Stimulated activated CD4-positive, alpha-beta T cell treated with anti-CD3 and anti-CD28 coated beads, Interleukin-12 subunit alpha, Interleukin-12 subunit beta, amount 100 ng/mL, for 48 hours (primary cell): ENCODE measurements around the gene MIEF1.
"Not testable (repeated sequence)": the region's sequence is repeated elsewhere in the genome, so short reads cannot be mapped to it uniquely, and the experiment has no call there.

Source experiments
- DNase-seq, 3 donors: peaks; one replicate each; pipeline ENCODE4 v3.0.0-alpha.2; 2020; ENCODE audit warnings: low read depth in 2 of 3, low spot score in 1 of 3

Gene MIEF1

GRCh38 chr22:39512026-39512425, 9.9 kb downstream of the MIEF1 start:
- no peak for DNase-seq

- no peak for DNase-seq
Measured at GRCh38 chr22:39513791-39514190, 11.7 kb downstream of the MIEF1 start.

- peak in 1 of 3 donors; percentile 49 for DNase-seq
Measured at GRCh38 chr22:39514373-39514973, 12.4 kb downstream of the MIEF1 start.

- DNase-seq: no peak
Measured at GRCh38 chr22:39515266-39516050, 13.4 kb downstream of the MIEF1 start.

GRCh38 chr22:39517470-39517869, 15.4 kb downstream of the MIEF1 start:
- no peak for DNase-seq

- no peak for DNase-seq
Measured at GRCh38 chr22:39518144-39518786, 16.2 kb downstream of the MIEF1 start.

DNA sequence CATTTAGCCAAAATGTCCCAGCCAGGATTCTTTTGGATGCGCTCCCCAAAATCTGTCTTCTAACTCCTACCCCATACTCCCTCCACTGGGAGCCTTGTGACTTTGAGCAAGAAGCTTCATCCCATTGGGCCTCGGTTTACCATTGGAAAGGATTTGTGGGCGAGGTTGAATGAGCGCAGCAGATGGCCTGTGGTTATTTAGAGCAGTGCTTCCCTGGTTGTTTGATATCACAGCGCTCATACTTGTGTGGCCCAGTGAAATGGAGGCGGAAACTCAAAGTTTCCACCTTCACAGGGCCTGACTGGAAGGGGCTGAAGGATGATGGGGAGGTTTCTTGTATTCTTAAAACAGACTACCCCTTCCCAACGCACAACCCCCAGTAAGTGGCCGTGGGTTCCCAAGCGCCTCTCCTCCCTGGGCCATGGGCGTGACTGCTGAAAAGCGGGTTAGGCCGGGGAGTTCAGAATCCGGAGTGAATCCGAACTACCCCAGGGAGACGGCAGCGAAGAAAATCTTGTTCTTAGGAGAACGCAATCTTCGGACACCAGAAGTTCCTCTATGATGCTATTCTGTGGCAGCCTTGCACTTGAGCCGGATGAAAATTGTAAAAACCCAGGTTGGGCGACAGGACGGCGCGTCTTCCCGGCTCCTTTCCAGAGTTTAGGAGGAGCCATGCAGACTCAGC, 17.0 kb downstream of the MIEF1 start:
- no peak for DNase-seq

DNA sequence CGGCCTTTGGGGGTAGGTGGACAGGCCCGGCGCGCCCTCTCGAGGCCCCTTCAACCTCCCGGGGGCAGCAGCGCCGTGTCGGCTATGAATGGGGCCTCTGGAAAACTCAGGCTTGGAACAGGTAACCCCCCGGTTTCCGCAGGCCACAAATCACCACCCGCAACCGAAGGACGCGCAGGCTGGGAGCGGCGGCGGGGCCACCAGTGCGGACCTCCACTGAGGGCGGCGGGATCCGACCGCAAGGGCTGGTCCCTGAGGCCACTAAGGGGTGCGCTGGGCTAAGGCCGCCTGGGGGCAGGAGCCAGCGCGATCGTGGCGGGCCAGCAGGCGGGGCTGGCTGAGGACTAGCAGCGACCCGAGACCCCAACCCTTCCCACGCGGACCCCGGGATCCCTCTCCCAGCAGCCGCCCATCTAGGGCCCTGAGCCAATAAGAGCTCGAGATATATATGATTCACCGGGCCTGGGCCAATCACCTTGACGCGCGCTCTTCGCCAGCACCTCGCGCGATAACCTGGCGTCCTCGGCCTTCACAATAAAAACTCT, 17.7 kb downstream of the MIEF1 start:
- peak in 2 of 3 donors; percentile 93 to 95 for DNase-seq

DNA sequence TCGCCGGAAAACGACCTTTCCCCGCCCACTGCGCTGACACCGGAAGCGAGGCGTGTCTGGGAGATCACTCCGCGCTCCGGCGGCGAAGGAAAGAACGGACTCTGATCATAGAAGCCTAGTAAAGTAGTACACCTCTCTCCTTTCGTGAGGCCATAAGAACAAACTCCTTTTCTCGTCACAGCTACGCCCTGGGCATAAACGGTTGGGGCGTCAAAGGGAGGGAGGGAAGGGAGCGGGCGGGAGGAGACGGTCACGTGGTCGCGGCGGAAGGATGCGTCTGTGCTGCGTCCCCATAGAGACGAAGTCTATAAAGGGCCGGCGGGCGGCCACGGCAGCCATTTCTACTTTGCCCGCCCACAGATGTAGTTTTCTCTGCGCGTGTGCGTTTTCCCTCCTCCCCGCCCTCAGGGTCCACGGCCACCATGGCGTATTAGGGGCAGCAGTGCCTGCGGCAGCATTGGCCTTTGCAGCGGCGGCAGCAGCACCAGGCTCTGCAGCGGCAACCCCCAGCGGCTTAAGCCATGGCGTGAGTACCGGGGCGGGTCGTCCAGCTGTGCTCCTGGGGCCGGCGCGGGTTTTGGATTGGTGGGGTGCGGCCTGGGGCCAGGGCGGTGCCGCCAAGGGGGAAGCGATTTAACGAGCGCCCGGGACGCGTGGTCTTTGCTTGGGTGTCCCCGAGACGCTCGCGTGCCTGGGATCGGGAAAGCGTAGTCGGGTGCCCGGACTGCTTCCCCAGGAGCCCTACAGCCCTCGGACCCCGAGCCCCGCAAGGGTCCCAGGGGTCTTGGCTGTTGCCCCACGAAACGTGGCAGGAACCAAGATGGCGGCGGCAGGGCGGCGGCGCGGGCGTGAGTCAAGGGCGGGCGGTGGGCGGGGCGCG, 18.4 kb downstream of the MIEF1 start, which contains the start of gene ATF4:
Gene ATF4 (plus strand): TSS at position 337 of the 880 bp plus-strand sequence. CDS start 884 bp downstream, outside the sequence.
- DNase-seq: peak; percentile 52 to 96 (median 84)

DNA sequence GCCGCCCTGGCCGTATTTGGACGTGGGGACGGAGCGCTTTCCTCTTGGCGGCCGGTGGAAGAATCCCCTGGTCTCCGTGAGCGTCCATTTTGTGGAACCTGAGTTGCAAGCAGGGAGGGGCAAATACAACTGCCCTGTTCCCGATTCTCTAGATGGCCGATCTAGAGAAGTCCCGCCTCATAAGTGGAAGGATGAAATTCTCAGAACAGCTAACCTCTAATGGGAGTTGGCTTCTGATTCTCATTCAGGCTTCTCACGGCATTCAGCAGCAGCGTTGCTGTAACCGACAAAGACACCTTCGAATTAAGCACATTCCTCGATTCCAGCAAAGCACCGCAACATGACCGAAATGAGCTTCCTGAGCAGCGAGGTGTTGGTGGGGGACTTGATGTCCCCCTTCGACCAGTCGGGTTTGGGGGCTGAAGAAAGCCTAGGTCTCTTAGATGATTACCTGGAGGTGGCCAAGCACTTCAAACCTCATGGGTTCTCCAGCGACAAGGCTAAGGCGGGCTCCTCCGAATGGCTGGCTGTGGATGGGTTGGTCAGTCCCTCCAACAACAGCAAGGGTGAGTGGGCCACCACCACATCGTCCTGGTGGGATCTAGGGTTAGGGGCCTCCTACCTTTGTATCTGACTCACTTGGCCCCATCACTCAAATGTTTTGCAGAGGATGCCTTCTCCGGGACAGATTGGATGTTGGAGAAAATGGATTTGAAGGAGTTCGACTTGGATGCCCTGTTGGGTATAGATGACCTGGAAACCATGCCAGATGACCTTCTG, 19.2 kb downstream of the MIEF1 start:
- DNase-seq: not testable (repeated sequence)

- not testable (repeated sequence) for DNase-seq
Measured at GRCh38 chr22:39522091-39522490, 20.0 kb downstream of the MIEF1 start.

DNA sequence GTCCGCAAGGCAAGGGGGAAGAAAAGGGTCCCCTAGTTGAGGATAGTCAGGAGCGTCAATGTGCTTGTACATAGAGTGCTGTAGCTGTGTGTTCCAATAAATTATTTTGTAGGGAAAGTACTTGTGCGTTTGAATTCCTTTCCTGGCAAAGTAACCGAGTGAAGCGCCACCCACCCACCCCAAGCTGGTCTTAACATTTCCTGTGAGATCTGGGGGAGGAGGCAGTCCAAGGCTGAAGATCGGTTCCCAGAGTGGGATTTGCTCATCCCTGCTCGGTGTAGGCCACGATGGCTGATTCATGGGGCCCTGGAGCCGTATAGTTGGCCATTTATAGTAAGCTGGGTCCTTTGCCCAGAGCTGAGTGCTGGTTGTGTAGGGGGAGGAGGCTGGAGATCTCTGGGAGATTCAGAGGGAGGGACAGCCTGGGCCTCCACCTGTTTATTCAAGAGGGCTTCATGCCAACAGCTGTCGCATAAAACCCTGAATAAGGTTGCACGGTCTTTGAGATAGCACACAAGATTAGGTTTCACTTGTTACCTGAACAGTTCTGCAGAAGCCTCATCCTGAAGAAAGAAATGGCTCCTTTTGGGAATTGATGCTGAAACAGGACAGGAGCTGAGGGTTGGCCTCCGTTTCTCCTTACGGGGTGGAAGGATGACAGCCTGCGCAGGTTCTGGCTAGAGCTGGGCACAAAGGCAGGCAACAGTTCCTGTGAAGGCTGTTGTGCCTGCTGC, 20.6 kb downstream of the MIEF1 start:
- DNase-seq: no peak

- DNase-seq: no peak
Measured at GRCh38 chr22:39524089-39524752, 22.1 kb downstream of the MIEF1 start.

DNA sequence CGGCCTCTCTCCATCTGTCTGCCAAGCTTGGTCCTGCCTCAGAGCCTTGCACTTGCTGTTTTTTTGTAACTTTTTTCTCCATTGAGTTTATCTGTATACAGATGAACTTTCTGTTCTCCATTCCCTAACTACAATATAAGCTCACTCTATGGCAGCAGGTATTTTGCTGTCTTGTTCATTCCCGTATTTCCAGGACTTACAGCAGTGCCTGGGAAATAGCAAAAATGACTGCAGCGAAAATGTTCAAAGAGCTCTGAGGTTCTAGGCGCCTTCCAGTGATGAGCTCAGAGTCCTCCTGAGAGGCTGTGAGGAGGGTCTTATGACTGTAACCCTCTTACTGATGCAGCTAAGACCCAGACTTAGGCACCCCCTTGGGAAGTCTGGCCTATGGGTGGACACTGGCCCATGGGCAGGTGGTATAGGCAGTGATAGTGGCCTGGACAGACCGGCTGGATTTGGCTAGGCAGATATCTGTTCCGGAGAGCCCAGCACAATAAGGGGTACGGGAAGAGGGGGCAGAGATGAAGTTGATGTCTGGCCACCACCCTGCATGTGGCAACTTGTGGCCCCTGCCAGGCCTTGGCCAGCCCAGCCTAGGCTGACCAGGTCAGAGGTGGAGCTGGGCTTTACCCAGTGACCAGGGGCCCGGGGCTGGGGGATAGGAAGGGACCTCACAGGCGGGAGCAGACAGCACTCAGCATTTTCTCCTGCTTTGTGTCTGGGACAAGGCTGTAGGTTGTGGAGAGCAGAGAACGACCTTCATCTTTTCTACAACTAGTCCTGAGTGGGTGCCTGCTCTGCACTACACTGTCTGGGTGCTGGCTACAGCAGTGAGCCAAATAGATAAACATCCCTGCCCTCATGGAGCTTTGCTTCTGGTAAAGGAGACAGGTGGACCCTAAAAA, 22.9 kb downstream of the MIEF1 start:
- DNase-seq: no peak

DNA sequence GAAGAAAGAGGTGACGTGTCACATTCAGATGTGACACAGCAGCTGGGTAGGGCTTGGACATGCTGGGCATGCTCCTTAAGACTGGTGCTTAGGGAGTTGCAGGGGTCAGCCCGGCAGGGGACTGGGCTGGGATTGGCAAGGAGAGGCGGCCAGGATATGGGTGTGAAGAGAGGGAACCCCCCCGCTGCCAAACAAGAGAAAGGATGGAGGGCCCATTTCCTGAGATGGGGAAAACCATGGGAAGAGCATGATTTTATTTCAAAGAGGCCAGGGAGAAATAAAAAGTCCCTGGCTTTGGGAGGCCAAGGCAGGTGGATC, 23.5 kb downstream of the MIEF1 start:
- DNase-seq: no peak

GRCh38 chr22:39526736-39527171, 24.7 kb downstream of the MIEF1 start:
- DNase-seq: no peak

DNA sequence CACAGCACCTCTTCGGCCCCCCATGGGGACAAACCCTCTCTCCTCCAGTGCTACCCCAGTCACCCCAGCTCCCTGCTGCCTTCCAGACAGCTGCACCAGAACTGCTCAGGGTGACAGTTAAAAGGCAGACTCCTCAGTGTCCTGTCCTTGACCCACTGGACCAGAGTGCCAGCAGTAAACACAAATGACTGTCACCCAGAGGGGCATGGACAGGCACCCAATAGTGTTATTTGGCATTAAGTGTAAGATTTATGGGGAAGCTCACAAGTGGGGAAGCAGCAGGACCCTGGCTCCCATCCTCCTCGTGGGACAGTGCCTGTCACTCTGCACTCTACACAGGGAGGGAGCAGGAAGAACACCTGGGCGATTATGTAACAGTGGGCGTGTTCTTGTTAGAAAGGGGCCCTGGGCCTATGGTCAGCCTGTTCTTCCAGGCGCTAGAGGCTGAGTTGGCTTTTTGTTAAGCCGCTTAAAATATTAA, 25.4 kb downstream of the MIEF1 start:
- DNase-seq: no peak
